GM21528 (cell line): ENCODE measurements around the gene SLC50A1.

Experiments used
- ATAC-seq: cut with Tn5 transposase; IDR thresholded peaks from one replicate; pipeline ENCODE4 v1.9.1; 2021; ENCODE audit warnings: mild to moderate bottlenecking, moderate library complexity; ENCODE audit not compliant: unreplicated experiment, low FRiP score

The SLC50A1 gene

GRCh38 chr1:155169541-155169940 is 33.9 kb downstream of the SLC50A1 start:
- no peak for ATAC-seq

DNA sequence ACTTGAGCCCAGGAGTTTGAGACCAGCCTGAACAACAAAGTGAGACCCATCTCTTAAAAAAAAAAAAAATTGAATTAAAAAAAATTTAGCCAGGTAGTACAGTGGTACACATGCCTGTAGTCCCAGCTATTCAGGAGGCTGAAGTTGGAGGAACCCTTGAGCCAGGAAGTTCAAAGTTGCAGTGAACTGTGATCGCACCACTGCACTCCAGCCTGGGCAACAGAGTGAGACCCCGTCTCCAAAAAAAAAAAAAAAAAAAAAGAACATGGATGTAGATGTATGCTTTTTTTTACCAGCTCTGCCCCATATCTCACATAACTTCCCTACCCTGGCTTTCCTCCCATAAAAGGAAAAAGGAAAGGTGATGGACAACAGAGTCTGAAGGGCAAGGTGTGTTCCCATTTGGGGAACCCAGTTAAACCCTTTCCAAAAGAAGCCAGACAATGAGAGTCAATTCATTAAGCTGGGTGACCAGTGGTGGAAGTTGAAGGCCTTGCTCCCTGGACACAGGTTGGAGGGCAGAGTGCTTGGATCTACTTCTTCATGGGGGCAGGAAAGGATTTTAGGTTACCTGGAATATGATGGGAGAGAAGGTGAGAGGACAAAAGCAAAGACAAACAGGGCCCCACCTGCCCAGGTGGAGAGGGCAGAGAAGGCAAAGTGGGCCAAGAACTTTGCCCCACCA is 34.6 kb downstream of the SLC50A1 start:
- ATAC-seq: no peak

GRCh38 chr1:155170806-155171205 is 35.2 kb downstream of the SLC50A1 start:
- ATAC-seq: no peak

GRCh38 chr1:155171836-155172731 is 36.4 kb downstream of the SLC50A1 start:
- ATAC-seq: peak; percentile 11

GRCh38 chr1:155172732-155173477 is 37.3 kb downstream of the SLC50A1 start, which contains the start of gene KRTCAP2:
Gene KRTCAP2, minus strand, starts transcription at chr1:155173304. Its CDS starts 80 bp downstream, at chr1:155173224.
- ATAC-seq: peak; percentile 78

DNA sequence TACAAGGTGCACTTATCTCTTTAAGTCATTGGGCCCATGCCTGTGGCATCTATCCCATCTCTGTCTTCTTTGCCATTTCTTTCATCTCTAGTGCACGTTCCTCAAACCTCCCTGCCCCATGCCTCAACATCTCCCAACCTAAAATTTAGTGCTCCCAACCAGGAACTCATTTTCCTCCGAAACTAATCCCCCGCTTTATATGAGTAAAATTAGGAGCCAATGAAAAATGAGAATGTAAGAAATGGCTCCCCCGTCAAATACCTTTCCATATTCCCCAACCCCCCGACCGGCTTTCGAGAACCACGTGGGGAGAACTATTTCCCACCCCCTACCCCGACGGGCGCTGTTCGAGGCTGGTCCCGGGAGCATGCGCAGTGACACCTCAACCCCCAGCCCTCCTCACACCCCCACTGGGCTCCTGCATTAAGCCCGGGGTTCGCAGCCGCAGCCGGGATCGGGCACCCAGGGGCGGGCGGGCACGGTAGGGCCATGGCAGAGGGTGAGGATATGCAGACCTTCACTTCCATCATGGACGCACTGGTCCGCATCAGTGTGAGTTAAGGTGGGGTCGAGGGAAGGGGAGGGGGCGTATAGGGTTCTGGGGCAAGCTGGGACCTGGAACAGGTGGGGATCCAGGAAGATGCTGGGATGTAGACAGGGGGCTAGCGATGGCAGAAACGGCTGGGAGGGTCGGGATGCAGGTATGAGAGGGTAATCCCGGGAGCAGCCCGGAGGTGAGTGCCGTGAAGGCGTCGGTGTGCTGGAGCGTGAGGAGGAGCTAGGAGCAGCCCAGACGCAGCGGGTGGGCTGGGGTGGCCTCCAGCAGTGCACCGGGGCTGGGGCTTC is 38.0 kb downstream of the SLC50A1 start, which contains the start of gene TRIM46:
Gene TRIM46, plus strand, starts transcription at position 372 of the 846 bp plus-strand sequence. Its CDS starts 118 bp downstream, at position 490.
- ATAC-seq: peak; percentile 15

DNA sequence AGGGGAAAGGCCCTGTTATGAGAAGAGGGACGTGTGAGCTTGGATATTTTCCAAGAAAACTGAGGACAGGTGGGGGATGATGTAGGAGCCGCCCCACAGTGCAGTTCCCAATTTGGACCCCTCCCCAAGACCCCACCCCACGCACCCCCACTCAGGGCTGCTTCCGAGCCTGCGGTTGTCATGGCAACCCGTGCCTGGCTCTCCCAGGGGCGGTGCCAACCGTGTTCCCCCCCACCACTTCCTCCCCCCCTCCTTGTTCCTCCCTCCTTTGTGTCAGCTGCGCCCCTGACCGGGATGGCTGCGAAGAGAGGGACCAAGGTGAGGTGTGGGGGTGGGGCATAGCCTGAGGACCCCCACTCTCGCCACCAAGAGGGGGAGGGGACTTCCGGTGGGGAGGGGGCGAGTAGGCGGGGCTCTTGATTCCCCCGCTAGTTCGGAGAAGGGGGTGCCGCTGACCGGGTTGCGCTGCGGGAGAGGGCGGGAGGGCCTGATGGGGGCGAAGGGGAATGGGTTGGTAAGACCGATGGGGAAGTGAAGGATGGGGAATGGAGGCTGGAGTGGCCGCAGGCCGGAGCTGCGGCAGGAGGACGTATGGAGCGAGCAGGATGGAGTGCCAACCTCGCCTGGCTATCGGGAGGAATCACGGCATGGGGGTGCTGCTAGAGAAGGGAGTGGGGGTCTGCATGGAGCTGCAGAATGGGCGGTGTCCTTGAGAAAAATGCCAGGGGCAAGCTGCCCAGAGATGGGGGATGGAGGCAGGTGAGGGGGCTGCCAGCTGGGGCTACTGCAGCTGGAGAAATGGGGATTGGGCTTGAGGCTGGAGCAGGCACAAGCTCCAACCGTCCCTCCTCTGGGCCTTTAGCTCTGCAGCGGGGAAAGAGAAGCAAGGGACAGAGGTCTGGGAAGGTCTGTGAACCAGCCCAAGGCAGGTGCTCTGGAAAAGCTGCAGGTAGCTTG is 39.0 kb downstream of the SLC50A1 start:
- no peak for ATAC-seq

DNA sequence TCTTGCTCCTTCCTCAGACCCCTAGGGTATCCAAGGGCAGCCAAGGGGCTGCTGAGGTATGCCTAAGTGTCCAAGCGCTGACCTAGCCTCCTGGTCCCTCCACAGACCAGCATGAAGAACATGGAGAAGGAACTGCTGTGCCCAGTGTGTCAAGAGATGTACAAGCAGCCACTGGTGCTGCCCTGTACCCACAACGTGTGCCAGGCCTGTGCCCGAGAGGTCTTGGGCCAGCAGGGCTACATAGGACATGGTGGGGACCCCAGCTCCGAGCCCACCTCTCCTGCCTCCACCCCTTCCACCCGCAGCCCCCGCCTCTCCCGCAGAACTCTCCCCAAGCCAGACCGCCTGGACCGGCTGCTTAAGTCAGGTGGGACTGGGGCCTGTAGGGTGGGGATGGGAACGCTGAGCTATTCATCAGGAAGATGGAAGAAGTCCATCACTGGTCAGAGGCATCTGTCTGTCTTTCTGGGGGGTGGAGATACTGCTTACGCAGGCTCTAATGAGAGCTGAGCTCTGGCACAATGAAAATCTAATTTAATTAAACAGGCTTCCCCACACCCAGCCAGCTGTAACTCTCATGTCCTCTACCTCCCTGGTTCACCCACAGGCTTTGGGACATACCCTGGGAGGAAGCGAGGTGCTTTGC is 39.8 kb downstream of the SLC50A1 start:
- no peak for ATAC-seq

GRCh38 chr1:155175927-155176371 is 40.3 kb downstream of the SLC50A1 start:
- ATAC-seq: no peak

DNA sequence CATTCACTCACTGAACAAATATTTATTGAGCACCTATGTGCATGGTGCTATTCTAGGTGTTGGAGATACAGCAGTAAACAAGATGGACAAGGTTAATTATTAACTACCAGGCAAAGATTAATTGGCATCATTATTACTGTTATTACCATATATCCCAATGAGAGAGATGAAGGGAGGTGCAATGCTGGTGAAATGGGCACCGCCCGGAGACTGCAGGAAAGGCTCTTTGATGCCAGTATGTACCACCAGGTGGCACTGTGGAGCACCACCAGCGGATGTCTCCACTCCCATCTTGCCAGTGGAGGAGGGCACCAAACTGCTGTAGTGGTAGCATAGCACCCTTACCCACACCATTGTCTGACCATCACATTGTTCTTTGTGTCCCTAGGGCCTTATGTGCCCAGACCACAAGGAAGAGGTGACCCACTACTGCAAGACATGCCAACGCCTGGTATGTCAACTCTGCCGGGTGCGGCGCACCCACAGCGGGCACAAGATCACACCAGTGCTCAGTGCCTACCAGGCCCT is 41.0 kb downstream of the SLC50A1 start:
- ATAC-seq: no peak

GRCh38 chr1:155177192-155177917 is 41.7 kb downstream of the SLC50A1 start:
- ATAC-seq: no peak

- no peak for ATAC-seq
Observed at GRCh38 chr1:155177918-155178281, 42.2 kb downstream of the SLC50A1 start.

DNA sequence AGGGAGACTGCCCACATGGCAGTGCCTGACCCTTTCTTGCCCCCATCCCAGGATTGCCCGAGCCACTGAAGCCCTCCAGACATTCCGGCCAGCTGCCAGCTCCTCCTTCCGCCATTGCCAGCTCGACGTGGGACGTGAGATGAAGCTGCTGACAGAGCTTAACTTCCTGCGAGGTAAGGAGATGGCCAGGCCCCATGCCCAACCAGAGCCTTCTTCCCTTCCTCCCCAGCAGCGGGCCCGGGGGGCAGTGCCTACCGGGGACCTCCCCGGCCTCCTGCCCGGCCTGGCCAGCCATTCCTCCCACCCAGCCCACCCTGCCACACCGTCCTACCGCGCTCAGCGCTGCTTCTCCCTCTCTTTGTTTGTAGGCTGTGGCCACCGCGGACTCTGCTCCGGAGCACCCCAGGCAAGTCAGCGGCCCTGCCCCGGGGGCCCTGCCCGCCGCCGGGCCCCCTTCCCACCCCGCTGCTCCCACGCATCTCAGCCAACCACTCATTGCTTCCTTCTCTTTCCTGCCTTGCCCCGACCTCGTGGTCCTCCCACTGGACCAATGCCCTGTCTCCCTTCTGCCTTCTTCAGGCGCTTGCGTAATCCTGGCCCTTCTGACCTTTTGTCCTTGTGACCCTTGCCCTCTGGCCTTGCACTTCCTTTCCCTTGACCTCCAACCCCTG is 42.9 kb downstream of the SLC50A1 start:
- ATAC-seq: no peak

DNA sequence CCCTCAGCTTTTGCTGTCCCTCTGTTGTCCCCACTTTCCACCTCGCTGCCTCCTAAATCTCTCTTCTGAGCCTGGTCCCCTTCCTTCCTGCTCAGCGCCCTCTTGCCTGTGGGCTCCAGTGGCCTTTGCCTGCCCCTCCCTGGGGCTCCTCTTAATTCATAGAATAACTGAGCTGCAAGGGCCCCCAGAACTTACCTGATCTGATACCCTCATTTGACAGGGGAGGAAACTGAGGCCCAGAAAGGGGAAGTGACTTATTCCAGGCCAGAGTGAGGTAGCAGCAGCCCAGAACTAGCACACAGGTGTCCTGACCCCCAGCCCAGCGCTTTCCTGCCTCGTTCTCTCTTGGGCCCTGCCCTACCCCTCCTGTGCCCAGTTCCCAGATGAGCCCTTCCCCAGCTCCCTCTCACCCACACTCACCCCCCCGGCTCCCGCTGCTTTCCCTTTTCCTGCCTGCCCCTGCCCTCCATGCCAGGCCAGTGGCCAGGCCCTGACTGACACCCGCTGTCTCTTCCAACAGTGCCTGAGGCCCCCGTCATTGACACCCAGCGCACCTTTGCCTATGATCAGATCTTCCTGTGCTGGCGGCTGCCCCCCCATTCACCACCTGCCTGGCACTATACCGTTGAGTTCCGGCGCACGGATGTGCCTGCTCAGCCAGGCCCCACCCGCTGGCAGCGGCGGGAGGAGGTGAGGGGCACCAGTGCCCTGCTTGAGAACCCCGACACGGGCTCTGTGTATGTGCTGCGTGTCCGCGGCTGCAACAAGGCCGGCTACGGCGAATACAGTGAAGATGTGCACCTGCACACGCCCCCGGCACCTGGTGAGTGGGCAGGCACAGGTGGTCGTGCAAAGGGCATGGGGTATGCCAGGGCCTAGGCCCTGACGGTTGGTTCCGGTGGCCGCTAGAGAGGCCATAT is 43.7 kb downstream of the SLC50A1 start:
- no peak for ATAC-seq

- ATAC-seq: no peak
Observed at GRCh38 chr1:155181371-155182051, 45.9 kb downstream of the SLC50A1 start.
